Measurements from ENCODE around the gene SRR. TPM values are rescaled to one million over a fixed set of nuclear protein-coding genes. Genes with fewer than 3 reads are reported as not detected.

Gene SRR
- total RNA-seq, 1 donor from 2014 or later, result 27.8 TPM

DNA sequence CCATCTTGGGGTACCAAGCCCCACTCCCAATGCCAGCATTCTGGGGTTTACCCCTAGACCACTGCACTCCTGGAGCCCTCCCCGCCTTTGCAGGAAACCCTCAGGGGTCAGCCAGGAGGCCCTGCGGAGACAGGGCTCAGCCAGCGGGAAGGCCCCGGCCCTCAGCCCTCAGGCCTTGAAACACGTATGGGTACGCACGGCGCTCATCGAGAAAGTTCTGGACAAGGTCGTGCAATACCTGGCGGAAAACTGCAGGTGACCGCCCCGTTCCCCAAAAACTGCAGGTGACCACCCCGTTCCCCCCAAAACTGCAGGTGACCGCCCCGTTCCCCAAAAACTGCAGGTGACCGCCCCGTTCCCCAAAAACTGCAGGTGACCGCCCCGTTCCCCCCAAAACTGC is 58.3 kb downstream of the SRR start:
- TF ChIP-seq, protein P1, sequence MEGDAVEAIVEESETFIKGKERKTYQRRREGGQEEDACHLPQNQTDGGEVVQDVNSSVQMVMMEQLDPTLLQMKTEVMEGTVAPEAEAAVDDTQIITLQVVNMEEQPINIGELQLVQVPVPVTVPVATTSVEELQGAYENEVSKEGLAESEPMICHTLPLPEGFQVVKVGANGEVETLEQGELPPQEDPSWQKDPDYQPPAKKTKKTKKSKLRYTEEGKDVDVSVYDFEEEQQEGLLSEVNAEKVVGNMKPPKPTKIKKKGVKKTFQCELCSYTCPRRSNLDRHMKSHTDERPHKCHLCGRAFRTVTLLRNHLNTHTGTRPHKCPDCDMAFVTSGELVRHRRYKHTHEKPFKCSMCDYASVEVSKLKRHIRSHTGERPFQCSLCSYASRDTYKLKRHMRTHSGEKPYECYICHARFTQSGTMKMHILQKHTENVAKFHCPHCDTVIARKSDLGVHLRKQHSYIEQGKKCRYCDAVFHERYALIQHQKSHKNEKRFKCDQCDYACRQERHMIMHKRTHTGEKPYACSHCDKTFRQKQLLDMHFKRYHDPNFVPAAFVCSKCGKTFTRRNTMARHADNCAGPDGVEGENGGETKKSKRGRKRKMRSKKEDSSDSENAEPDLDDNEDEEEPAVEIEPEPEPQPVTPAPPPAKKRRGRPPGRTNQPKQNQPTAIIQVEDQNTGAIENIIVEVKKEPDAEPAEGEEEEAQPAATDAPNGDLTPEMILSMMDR (IDR thresholded peaks at IDR 0.05; ENCODE audit: unreplicated experiment), result no peak
- no peak overlapping the region for H3K27ac Mint-ChIP-seq (ENCODE audit: unreplicated experiment)

DNA sequence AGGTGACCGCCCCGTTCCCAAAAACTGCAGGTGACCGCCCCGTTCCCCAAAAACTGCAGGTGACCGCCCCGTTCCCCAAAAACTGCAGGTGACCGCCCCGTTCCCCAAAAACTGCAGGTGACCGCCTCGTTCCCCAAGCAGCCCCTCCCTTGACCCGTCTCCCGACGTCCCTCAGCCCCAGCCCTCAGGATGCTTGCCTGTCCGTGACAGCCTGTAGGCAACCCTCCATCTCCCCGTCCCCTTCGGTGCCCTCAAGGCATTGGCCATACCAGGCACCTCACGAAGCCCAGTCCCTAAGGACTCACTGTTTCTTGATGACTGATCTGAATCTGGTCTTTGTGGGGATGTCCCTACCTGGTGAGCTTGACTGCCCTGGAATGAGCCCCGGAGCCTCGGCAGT is 58.7 kb downstream of the SRR start:
- Mint-ChIP-seq H3K4me1 (ENCODE audit: unreplicated experiment) (peaks cover 1% of the 10 kb centered on the region), H3K27ac (ENCODE audit: unreplicated experiment) (no peak overlapping the region), H3K27me3 (ENCODE audit: unreplicated experiment) (peaks cover 2% of the 10 kb centered on the region), H3K36me3 (ENCODE audit: low read depth, unreplicated experiment) (peaks cover 8% of the 10 kb centered on the region), H3K9me3 (ENCODE audit: unreplicated experiment) (no peaks in the 10 kb centered on the region), H3K4me3 (ENCODE audit: unreplicated experiment) (no peak overlapping the region)
- TF ChIP-seq, protein P1 (IDR thresholded peaks at IDR 0.05; ENCODE audit: unreplicated experiment), result no peak
- no peak for DNase-seq (ENCODE audit: low spot score)

More for the DNA sequence above, 58.3 kb downstream of the SRR start:
- peaks cover 2% of the 10 kb centered on the region for H3K27me3 Mint-ChIP-seq (ENCODE audit: unreplicated experiment)
- no peak for DNase-seq (ENCODE audit: low spot score)
- H3K4me1 Mint-ChIP-seq (ENCODE audit: unreplicated experiment), result no peaks in the 10 kb centered on the region
- no peak overlapping the region for H3K4me3 Mint-ChIP-seq (ENCODE audit: unreplicated experiment)
- peaks cover 8% of the 10 kb centered on the region for H3K36me3 Mint-ChIP-seq (ENCODE audit: low read depth, unreplicated experiment)
- no peaks in the 10 kb centered on the region for H3K9me3 Mint-ChIP-seq (ENCODE audit: unreplicated experiment)

DNA sequence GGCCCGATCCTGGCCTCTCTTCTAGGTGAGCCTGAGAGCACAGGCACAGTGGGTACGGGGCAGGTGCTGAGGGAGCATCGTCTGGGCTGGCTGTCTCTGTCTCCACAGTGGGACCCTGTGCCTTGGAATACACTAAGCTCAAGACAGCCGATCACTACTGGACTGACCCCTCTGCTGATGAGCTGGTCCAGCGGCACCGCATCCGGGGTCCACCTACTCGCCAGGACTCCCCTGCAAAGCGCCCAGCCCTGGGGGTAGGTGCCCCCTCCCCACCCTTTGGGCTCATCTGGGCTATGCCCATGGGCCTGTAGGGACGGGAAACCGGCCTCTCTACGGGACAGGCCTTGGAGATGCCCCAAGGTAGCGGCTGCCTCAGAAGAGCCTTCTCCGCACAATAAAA is 59.1 kb downstream of the SRR start:
- Mint-ChIP-seq H3K27ac (ENCODE audit: unreplicated experiment) (no peak overlapping the region), H3K9me3 (ENCODE audit: unreplicated experiment) (no peaks in the 10 kb centered on the region), H3K4me1 (ENCODE audit: unreplicated experiment) (peaks cover 4% of the 10 kb centered on the region), H3K4me3 (ENCODE audit: unreplicated experiment) (no peak overlapping the region), H3K27me3 (ENCODE audit: unreplicated experiment) (peaks cover 2% of the 10 kb centered on the region), H3K36me3 (ENCODE audit: low read depth, unreplicated experiment) (peaks cover 8% of the 10 kb centered on the region)
- DNase-seq (ENCODE audit: low spot score), result no peak
- TF ChIP-seq, protein P1 (IDR thresholded peaks at IDR 0.05; ENCODE audit: unreplicated experiment), result no peak

GRCh38 chr17:2363318-2363717 is 59.6 kb downstream of the SRR start:
- no peak overlapping the region for H3K27ac Mint-ChIP-seq (ENCODE audit: unreplicated experiment)
- no peak for DNase-seq (ENCODE audit: low spot score)
- TF ChIP-seq, protein P1 (IDR thresholded peaks at IDR 0.05; ENCODE audit: unreplicated experiment), result no peak
- H3K4me1 Mint-ChIP-seq (ENCODE audit: unreplicated experiment), result peaks cover 4% of the 10 kb centered on the region
- H3K27me3 Mint-ChIP-seq (ENCODE audit: unreplicated experiment), result peaks cover 2% of the 10 kb centered on the region
- H3K36me3 Mint-ChIP-seq (ENCODE audit: low read depth, unreplicated experiment), result peaks cover 8% of the 10 kb centered on the region
- no peaks in the 10 kb centered on the region for H3K9me3 Mint-ChIP-seq (ENCODE audit: unreplicated experiment)
- H3K4me3 Mint-ChIP-seq (ENCODE audit: unreplicated experiment), result no peak overlapping the region

DNA sequence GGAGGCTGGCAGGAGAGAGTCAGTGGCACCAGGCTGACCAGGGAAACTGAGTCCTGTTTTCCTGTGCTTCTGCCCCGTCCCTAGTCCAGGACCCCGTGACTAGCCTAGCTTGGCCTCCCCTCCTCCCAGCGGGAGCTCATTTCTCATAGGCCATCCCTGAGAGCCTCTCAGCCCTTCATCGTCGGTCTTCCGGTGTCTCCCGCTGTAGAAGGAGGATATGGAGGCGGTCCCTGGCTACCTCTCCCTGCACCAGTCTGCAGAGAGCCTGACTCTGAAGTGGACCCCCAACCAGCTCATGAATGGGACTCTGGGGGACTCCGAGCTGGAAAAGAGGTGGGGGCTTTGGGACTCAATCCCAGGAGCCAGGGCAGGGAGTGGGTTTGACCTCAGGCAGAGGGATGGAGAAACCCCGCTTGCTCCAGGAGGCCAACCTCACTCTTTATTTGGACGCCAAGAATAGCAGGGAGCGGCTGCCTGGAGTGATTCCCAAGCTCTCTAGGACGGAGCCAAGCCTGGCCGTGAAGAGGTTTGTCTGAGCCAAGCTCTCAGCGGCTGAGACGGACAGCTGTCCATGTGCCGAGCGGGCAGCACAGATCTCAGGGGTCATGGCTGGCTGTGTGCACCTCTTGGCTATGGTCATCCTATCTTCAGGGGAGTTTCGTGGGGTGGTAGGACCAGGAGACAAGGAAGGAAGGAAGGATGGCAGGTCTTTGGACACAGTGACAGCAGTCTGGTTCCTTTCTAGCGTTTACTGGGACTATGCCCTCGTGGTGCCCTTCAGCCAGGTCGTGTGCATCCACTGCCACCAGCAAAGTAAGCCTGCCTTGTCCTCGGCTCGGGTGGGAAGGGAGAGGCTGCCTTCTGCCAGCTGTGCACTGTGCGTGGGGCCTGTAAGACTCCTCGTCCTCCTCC is 60.4 kb downstream of the SRR start:
- TF ChIP-seq, protein P1 (IDR thresholded peaks at IDR 0.05; ENCODE audit: unreplicated experiment), result no peak
- DNase-seq (ENCODE audit: low spot score), result no peak
- H3K9me3 Mint-ChIP-seq (ENCODE audit: unreplicated experiment), result no peaks in the 10 kb centered on the region
- no peak overlapping the region for H3K4me3 Mint-ChIP-seq (ENCODE audit: unreplicated experiment)
- H3K36me3 Mint-ChIP-seq (ENCODE audit: low read depth, unreplicated experiment), result peaks cover 8% of the 10 kb centered on the region
- H3K27me3 Mint-ChIP-seq (ENCODE audit: unreplicated experiment), result peaks cover 2% of the 10 kb centered on the region
- H3K4me1 Mint-ChIP-seq (ENCODE audit: unreplicated experiment), result peaks cover 5% of the 10 kb centered on the region
- no peak overlapping the region for H3K27ac Mint-ChIP-seq (ENCODE audit: unreplicated experiment)

Measured in endothelial cell (in vitro differentiated cells).